ENCODE data around the gene TNFSF10. TPM values are rescaled to one million over a fixed set of nuclear protein-coding genes. Genes with fewer than 3 reads are reported as not detected.

Gene TNFSF10
- 10 to 100 TPM; 72.7 to 79.2 TPM for total RNA-seq

DNA sequence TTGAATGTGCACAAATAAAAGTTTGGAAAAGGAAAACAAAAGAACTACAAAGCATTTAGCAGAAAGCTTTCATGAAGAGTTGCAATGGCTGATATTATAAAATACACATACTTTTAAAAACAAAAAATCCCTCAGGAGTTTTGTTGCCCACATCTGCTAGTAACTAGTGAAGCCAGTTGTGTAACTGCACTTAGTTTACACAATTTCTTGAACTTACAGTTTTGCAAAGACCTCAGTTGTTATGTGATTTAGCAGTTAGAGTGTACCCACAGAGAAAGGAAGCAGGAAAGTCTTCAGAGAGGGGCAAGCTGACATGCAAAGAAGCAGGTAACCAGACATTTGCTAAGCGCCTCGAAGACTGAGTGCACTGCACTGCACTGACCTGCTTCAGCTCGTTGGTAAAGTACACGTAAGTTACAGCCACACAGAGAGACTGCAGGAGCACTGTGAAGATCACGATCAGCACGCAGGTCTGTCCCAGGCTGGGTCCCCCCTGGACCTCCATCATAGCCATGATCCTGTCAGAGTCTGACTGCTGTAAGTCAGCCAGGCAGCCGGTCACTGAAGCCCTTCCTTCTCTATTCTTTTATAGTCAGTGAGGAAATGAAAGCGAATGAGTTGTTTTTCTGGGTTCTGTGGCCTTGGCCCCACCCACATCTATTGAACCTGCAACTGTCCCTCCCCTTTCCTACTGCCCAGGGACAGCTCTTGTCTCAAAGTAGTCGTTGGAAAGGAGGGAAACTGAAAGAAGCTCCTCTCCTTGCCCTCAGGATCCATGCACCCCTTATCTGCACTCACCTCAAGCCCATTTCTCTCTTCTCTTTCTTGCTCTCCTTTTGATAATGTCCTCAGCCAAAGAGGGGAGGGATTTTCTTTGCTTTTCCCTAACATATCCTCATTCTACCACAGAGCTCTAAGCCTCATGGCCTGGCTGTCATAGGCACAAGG, at the start of gene TNFSF10:
Gene TNFSF10, minus strand, starts transcription at position 560 of the 948 bp plus-strand sequence. Its CDS starts 46 bp downstream, at position 514.

Other genes with a start within 250 kb of the TNFSF10 start
- gene GHSR, start 75.0 kb downstream of the TNFSF10 start, total RNA-seq = not detected
- gene NCEH1, start 187.6 kb upstream of the TNFSF10 start, total RNA-seq = 1 to 10 TPM; 3.4 to 4.9 TPM
- 10 to 100 TPM; 38.3 to 38.7 TPM for gene ECT2, start 227.3 kb upstream of the TNFSF10 start, total RNA-seq